ENCODE data around the gene PTCHD1. TPM values are rescaled to one million over a fixed set of nuclear protein-coding genes. Genes with fewer than 3 reads are reported as not detected.
A peak's percentile ranks its signal among the peaks of the same experiment; 100 is the strongest.

The PTCHD1 gene
- total RNA-seq, 3 donors from 2014 or later = 0.61 to 16.0 (median 0.63) TPM

- Histone ChIP-seq H3K4me1 (ENCODE audit: low read depth) (no peaks in the 10 kb centered on the region), H3K9me3 (no peaks in the 10 kb centered on the region), H3K36me3 (ENCODE audit: low read depth) (no peaks in the 10 kb centered on the region), H3K4me3 (no peak overlapping the region)
- intact Hi-C loops (cut with DNase I, micrococcal nuclease) = no loop called here
- ATAC-seq = no peak
- TF ChIP-seq CTCF (IDR thresholded peaks at IDR 0.05) = no peak
- no peak for DNase-seq
Measured at GRCh38 chrX:23331701-23332100, 2.9 kb upstream of the PTCHD1 start.

- Histone ChIP-seq H3K36me3 (ENCODE audit: low read depth) (no peaks in the 10 kb centered on the region), H3K4me3 (no peak overlapping the region), H3K9me3 (no peaks in the 10 kb centered on the region), H3K4me1 (ENCODE audit: low read depth) (no peaks in the 10 kb centered on the region)
- intact Hi-C loops (cut with DNase I, micrococcal nuclease) = no loop called here
- ATAC-seq (no peak), DNase-seq (no peak)
- no peak for TF ChIP-seq CTCF (IDR thresholded peaks at IDR 0.05)
Measured at GRCh38 chrX:23332101-23332887, 2.4 kb upstream of the PTCHD1 start.

GRCh38 chrX:23332888-23333821 lies 1.5 kb upstream of the PTCHD1 start:
- Histone ChIP-seq H3K36me3 (ENCODE audit: low read depth) (no peaks in the 10 kb centered on the region), H3K4me3 (no peak overlapping the region), H3K9me3 (no peaks in the 10 kb centered on the region), H3K4me1 (ENCODE audit: low read depth) (no peaks in the 10 kb centered on the region)
- no peak for TF ChIP-seq CTCF (IDR thresholded peaks at IDR 0.05)
- intact Hi-C loops (cut with DNase I, micrococcal nuclease) = no loop called here
- ATAC-seq (no peak), DNase-seq (no peak)

GRCh38 chrX:23333842-23334520 lies 668 bp upstream of the PTCHD1 start:
- no peak overlapping the region for H3K4me3 ChIP-seq
- no peaks in the 10 kb centered on the region for H3K36me3 ChIP-seq (ENCODE audit: low read depth)
- intact Hi-C loops (cut with DNase I, micrococcal nuclease) = no loop called here
- TF ChIP-seq CTCF (IDR thresholded peaks at IDR 0.05) = no peak
- ATAC-seq (peak; percentile 23), DNase-seq (peak in 2 of 3 donors; percentile 6 to 25)
- H3K4me1 ChIP-seq (ENCODE audit: low read depth) = no peaks in the 10 kb centered on the region
- H3K9me3 ChIP-seq = no peaks in the 10 kb centered on the region

GRCh38 chrX:23334521-23334847 lies 165 bp upstream of the PTCHD1 start:
- intact Hi-C loops (cut with DNase I, micrococcal nuclease) = no loop called here
- no peak for TF ChIP-seq CTCF (IDR thresholded peaks at IDR 0.05)
- ATAC-seq (no peak), DNase-seq (no peak)
- Histone ChIP-seq H3K4me1 (ENCODE audit: low read depth) (no peaks in the 10 kb centered on the region), H3K9me3 (no peaks in the 10 kb centered on the region), H3K4me3 (no peak overlapping the region), H3K36me3 (ENCODE audit: low read depth) (no peaks in the 10 kb centered on the region)
